Lower leg skin (tissue), 4 donors: ENCODE results near the gene VGLL2. TPM values are rescaled to one million over a fixed set of nuclear protein-coding genes. Genes with fewer than 3 reads are reported as not detected.
"Not testable (repeated sequence)": the region's sequence is repeated elsewhere in the genome, so short reads cannot be mapped to it uniquely, and the experiment has no call there.

Experiments used
- DNase-seq, 2 donors: peaks; one replicate each; pipeline ENCODE4 v3.0.0-alpha.2; 2019; ENCODE audit warnings: low spot score in 2 of 2
- H3K4me3 ChIP-seq: fragments of 200-600 bp; sonication (generic); 2 replicates; pipeline ENCODE4 v1.5.1; 2017; ENCODE audit warnings: mild to moderate bottlenecking, low read depth; ENCODE audit not compliant: poor library complexity, severe bottlenecking
- POLR2A ChIP-seq, 2 donors: fragments of 450-650 bp; IDR thresholded peaks; one replicate each; pipeline ENCODE4 v1.6.1; 2016 to 2017; ENCODE audit warnings: antibody characterized with exemption in 2 of 2, mild to moderate bottlenecking in 1 of 2, moderate library complexity in 1 of 2
- WGBS, 2 donors: methylation state at CpG; one replicate each; pipeline ENCODE4 v1.1.5; 2018; 5-methylcytosine and 5-hydroxymethylcytosine counted together
- intact Hi-C: fragments of 100-400 bp; cut with DNase I; formaldehyde crosslinking; loops from one replicate; pipeline ENCODE4 v1.15.0; 2023; ENCODE audit warnings: low total_unique reads
- total RNA-seq, 4 donors: library from RNA; depleted of rRNA; stranded (reverse); fragments of >200 nt; gene quantifications; one replicate each; pipeline ENCODE4 v1.1.0, GENCODE V29; 2016
- TF ChIP-seq, protein P1 (sequence below), 3 donors: fragments of 450-650 bp; IDR thresholded peaks; one replicate each; pipeline ENCODE4 v1.5.1; 2016; ENCODE audit warnings: antibody characterized with exemption in 3 of 3, mild to moderate bottlenecking in 3 of 3, moderate library complexity in 2 of 3

Gene VGLL2
- total RNA-seq, 4 donors from 2014 or later, result not detected

DNA sequence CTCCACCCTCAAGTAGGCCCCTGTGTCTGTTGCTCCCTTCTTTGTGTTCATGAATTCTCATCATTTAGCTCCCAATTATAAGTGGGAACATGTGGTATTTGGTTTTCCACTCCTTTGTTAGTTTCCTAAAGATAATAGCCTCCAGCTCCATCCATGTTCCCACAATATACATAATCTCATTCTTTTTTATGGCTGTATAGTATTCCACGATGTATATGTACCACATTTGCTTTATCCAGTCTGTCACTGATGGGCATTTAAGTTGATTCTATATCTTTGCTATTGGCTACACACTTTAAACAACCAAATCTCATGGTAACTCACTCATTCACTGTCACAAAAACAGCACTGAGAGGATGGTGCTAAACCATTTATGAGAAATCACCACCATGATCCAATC is 35.5 kb upstream of the VGLL2 start:
- DNase-seq, result no peak
- intact Hi-C loops, result no loop called here
- H3K4me3 ChIP-seq, result no peak overlapping the region
- no peak for TF ChIP-seq POLR2A (IDR thresholded peaks at IDR 0.05)
- TF ChIP-seq, protein P1, sequence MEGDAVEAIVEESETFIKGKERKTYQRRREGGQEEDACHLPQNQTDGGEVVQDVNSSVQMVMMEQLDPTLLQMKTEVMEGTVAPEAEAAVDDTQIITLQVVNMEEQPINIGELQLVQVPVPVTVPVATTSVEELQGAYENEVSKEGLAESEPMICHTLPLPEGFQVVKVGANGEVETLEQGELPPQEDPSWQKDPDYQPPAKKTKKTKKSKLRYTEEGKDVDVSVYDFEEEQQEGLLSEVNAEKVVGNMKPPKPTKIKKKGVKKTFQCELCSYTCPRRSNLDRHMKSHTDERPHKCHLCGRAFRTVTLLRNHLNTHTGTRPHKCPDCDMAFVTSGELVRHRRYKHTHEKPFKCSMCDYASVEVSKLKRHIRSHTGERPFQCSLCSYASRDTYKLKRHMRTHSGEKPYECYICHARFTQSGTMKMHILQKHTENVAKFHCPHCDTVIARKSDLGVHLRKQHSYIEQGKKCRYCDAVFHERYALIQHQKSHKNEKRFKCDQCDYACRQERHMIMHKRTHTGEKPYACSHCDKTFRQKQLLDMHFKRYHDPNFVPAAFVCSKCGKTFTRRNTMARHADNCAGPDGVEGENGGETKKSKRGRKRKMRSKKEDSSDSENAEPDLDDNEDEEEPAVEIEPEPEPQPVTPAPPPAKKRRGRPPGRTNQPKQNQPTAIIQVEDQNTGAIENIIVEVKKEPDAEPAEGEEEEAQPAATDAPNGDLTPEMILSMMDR (IDR thresholded peaks at IDR 0.05), result no peak
- 77 to 83% methylated on average over 1 of the region's 1 CpG for WGBS, 2 donors

DNA sequence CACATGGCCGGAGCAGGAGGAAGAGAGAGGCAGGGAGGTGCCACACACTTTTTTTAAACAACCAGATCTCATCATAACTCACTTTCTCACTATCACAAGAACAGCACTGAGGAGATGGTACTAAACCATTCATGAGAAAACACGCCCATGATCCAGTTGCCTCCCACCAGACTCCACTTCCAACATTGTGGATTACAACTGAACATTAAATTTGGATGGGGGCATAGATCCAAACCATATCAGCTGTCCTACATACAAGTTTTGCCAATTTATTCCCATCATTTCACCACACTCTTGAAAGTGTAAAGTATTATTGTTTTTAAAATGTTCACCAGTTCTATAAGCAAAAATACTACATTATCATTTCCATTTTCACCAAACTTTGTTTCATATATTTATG is 33.9 kb upstream of the VGLL2 start:
- DNase-seq, result no peak
- 72 to 78% methylated on average over 2 of the region's 2 CpGs for WGBS, 2 donors
- H3K4me3 ChIP-seq, result no peak overlapping the region
- intact Hi-C loops, result no loop called here
- no peak for TF ChIP-seq POLR2A (IDR thresholded peaks at IDR 0.05)
- TF ChIP-seq, protein P1 (IDR thresholded peaks at IDR 0.05), result no peak

DNA sequence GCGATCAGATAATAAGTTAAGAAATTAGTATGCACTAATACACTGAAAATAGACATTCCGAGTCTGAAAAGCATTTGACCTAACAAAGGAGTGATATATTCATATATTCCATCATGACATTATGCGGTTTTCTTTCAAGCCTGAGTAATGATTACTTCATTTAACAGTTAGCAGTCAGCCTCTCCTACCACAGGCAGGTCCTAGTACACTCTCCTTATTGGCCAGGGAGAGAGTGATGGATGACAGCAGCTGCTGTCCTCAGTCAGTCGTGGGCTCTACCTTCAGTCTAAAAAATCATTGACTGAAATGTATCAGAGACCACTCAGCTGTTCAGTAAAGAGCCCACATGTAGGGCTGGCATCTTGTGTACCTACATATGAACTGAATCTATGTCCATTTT is 33.2 kb upstream of the VGLL2 start:
- DNase-seq, result no peak
- no peak overlapping the region for H3K4me3 ChIP-seq
- intact Hi-C loops, result no loop called here
- WGBS, 2 donors, result 64 to 76% methylated on average over 4 of the region's 4 CpGs
- TF ChIP-seq, protein P1 (IDR thresholded peaks at IDR 0.05), result no peak
- no peak for TF ChIP-seq POLR2A (IDR thresholded peaks at IDR 0.05)

DNA sequence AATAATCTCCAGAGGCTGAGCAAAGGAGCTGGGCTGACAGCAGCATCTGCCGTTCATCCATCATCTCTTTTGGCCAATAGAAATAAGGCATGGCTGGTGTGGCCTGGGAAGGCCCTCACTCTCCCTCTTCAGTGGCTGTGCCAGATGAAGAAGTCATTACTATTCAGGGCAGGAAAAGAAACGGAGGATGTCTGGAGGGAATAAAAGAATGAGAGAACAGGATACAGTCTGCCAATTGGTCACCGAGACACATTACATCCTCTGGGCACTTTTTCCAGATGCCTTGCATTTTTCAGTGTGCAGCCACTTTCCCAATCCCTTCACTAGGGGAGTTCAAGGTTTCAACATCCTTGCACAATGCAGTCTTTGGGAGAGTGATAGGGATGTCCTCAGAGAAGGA is 32.2 kb upstream of the VGLL2 start:
- 42 to 44% methylated on average over 3 of the region's 3 CpGs for WGBS, 2 donors
- intact Hi-C loops, result no loop called here

DNA sequence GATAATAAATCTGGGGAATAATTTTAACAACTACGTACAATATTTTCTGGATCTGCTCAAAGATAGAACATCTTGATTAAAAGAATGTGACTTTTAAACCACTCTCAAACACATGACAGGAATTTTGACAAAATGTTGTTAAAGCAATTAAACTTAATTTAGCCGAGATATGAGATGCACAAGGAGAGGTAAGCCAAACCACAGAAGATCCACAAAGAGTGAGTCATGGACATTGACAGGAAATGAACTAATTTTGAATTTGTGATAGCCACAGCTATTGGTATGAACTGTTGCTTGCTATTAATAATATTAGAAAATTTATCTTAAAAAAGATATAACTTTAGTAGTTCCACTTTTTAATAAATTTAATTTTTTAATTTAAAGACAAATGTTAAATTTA is 27.8 kb upstream of the VGLL2 start:
- no peak for DNase-seq
- intact Hi-C loops, result no loop called here
- 28 to 35% methylated on average over 2 of the region's 2 CpGs for WGBS, 2 donors
- TF ChIP-seq POLR2A (IDR thresholded peaks at IDR 0.05), result no peak
- TF ChIP-seq, protein P1 (IDR thresholded peaks at IDR 0.05), result no peak
- H3K4me3 ChIP-seq, result no peak overlapping the region

More for the DNA sequence above, 32.2 kb upstream of the VGLL2 start:
- peak in 1 of 2 donors; percentile 17 for DNase-seq
- H3K4me3 ChIP-seq, result no peak overlapping the region
- no peak for TF ChIP-seq POLR2A (IDR thresholded peaks at IDR 0.05)
- TF ChIP-seq, protein P1 (IDR thresholded peaks at IDR 0.05), result no peak

DNA sequence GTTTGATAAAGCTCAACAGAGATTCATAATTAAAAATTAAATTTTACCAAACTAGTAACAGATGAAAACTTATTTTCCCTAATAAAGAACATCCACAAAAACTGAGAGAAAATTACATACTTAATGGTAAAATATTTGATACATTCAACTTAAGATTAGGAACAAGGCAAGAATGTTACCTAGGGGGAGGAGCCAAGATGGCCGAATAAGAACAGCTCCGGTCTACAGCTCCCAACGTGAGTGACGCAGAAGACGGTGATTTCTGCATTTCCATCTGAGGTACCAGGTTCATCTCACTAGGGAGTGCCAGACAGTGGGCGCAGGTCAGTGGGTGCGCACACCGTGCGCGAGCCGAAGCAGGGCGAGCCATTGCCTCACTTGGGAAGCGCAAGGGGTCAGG is 20.8 kb upstream of the VGLL2 start:
- H3K4me3 ChIP-seq, DNase-seq, intact Hi-C loops: not testable (repeated sequence)
- WGBS, 2 donors, result 68 to 71% methylated on average over 13 of the region's 13 CpGs

DNA sequence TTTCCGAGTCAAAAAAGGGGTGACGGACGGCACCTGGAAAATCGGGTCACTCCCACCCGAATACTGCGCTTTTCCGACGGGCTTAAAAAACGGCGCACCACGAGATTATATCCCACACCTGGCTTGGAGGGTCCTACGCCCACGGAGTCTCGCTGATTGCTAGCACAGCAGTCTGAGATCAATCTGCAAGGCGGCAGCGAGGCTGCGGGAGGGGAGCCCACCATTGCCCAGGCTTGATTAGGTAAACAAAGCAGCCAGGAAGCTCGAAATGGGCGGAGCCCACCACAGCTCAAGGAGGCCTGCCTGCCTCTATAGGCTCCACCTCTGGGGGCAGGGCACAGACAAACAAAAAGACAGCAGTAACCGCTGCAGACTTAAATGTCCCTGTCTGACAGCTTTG is 20.4 kb upstream of the VGLL2 start:
- 89 to 93% methylated on average over 17 to 19 of the region's 20 CpGs for WGBS, 2 donors
- H3K4me3 ChIP-seq, intact Hi-C loops, DNase-seq: not testable (repeated sequence)
